HG03060 (cell line): ENCODE results near the gene PSG6.
"Not testable (repeated sequence)": the region's sequence is repeated elsewhere in the genome, so short reads cannot be mapped to it uniquely, and the experiment has no call there.

Experiments
- ATAC-seq: cut with Tn5 transposase; IDR thresholded peaks from one replicate; pipeline ENCODE4 v1.9.1; 2021; ENCODE audit warnings: low read depth, moderate number of reproducible peaks; ENCODE audit not compliant: unreplicated experiment

The PSG6 gene

GRCh38 chr19:42912941-42913340 is 4.8 kb downstream of the PSG6 start:
- not testable (repeated sequence) for ATAC-seq

GRCh38 chr19:42911731-42912130 is 6.0 kb downstream of the PSG6 start:
- not testable (repeated sequence) for ATAC-seq

GRCh38 chr19:42906162-42906561 is 11.5 kb downstream of the PSG6 start:
- not testable (repeated sequence) for ATAC-seq

- not testable (repeated sequence) for ATAC-seq
These were observed 17.1 kb downstream of the PSG6 start for GRCh38 chr19:42900561-42900960.

GRCh38 chr19:42899674-42900073 is 18.0 kb downstream of the PSG6 start:
- ATAC-seq: not testable (repeated sequence)

- ATAC-seq: not testable (repeated sequence)
These were observed 18.6 kb downstream of the PSG6 start for GRCh38 chr19:42899110-42899509.

- not testable (repeated sequence) for ATAC-seq
These were observed 19.0 kb downstream of the PSG6 start for GRCh38 chr19:42898656-42899055.

- not testable (repeated sequence) for ATAC-seq
These were observed 20.0 kb downstream of the PSG6 start for GRCh38 chr19:42897729-42898128.

GRCh38 chr19:42890446-42890845 is 27.2 kb downstream of the PSG6 start:
- not testable (repeated sequence) for ATAC-seq

- ATAC-seq: not testable (repeated sequence)
These were observed 29.7 kb downstream of the PSG6 start for GRCh38 chr19:42887876-42888445.

- ATAC-seq: not testable (repeated sequence)
These were observed 35.0 kb downstream of the PSG6 start for GRCh38 chr19:42882730-42883129.

GRCh38 chr19:42882010-42882409 is 35.7 kb downstream of the PSG6 start:
- not testable (repeated sequence) for ATAC-seq

GRCh38 chr19:42881279-42881678 is 36.4 kb downstream of the PSG6 start:
- not testable (repeated sequence) for ATAC-seq

GRCh38 chr19:42880621-42881020 is 37.1 kb downstream of the PSG6 start:
- not testable (repeated sequence) for ATAC-seq

- ATAC-seq: no peak
These were observed 38.1 kb downstream of the PSG6 start, which contains the start of gene PSG1 for GRCh38 chr19:42879613-42880012. TSS of gene PSG1 (minus strand) at chr19:42879713. CDS start at chr19:42879581, 132 bp downstream.

GRCh38 chr19:42876596-42876995 is 41.1 kb downstream of the PSG6 start:
- not testable (repeated sequence) for ATAC-seq

- ATAC-seq: not testable (repeated sequence)
These were observed 41.8 kb downstream of the PSG6 start for GRCh38 chr19:42875881-42876280.

GRCh38 chr19:42874901-42875813 is 42.5 kb downstream of the PSG6 start:
- not testable (repeated sequence) for ATAC-seq

GRCh38 chr19:42874136-42874535 is 43.6 kb downstream of the PSG6 start:
- not testable (repeated sequence) for ATAC-seq

GRCh38 chr19:42872608-42873007 is 45.1 kb downstream of the PSG6 start:
- ATAC-seq: no peak

- ATAC-seq: no peak
These were observed 60.2 kb downstream of the PSG6 start for GRCh38 chr19:42857544-42857867.
